Adrenal gland (tissue), 12 donors: ENCODE measurements around the gene PRIMA1. TPM values are rescaled to one million over a fixed set of nuclear protein-coding genes. Genes with fewer than 3 reads are reported as not detected.
A peak's percentile ranks its signal among the peaks of the same experiment; 100 is the strongest.

Experiments used
- DNase-seq, 7 donors: peaks; one replicate each; pipeline ENCODE4 v3.0.0-alpha.2; 2019 to 2020
- H3K27ac ChIP-seq, 5 donors: fragments of 200-600 bp; sonication (generic) in 4 of 5; 1 replicate in 3 of 5; 2 replicates in 2 of 5; pipeline versions ENCODE4 v1.5.1 to v1.8.0; 2016 to 2020; ENCODE audit warnings: mild to moderate bottlenecking in 1 of 5
- H3K27me3 ChIP-seq: fragments of 200-600 bp; 2 replicates; pipeline ENCODE4 v1.8.0; 2021
- H3K36me3 ChIP-seq, 2 donors: fragments of 200-600 bp; replicated peaks in 1 of 2; 1 replicate in 1 of 2; 2 replicates in 1 of 2; pipeline versions ENCODE4 v1.5.1 to v1.8.0; 2018 to 2022
- H3K4me1 ChIP-seq, 2 donors: fragments of 200-600 bp; replicated peaks in 1 of 2; 1 replicate in 1 of 2; 2 replicates in 1 of 2; pipeline versions ENCODE4 v1.5.1 to v1.8.0; 2018 to 2021
- H3K4me3 ChIP-seq, 4 donors: fragments of 200-600 bp; sonication (generic) in 3 of 4; one replicate each; pipeline ENCODE4 v1.5.1; 2016 to 2018
- H3K9me3 ChIP-seq, 3 donors: fragments of 200-600 bp; sonication (generic) in 1 of 3; replicated peaks in 1 of 3; 1 replicate in 2 of 3; 2 replicates in 1 of 3; pipeline versions ENCODE4 v1.5.1 to v1.8.0; 2016 to 2021
- POLR2A ChIP-seq, 2 donors: fragments of 450-650 bp; IDR thresholded peaks; one replicate each; pipeline ENCODE4 v1.6.1; 2017; ENCODE audit warnings: antibody characterized with exemption in 2 of 2, mild to moderate bottlenecking in 2 of 2, moderate library complexity in 1 of 2
- WGBS, 4 donors: extraction: QIAGEN DNeasy Blood & Tissue Kit in 2 of 4; methylation state at CpG; one replicate each; pipeline versions ENCODE4 v1.1.5 to v1.1.7; 2013 to 2017; 5-methylcytosine and 5-hydroxymethylcytosine counted together
- intact Hi-C, 2 donors: fragments of 100-400 bp; cut with DNase I; formaldehyde crosslinking; loops; one replicate each; pipeline versions ENCODE4 v1.14.1 to v1.15.0; 2022 to 2023
- polyA plus RNA-seq, 3 donors: library from polyadenylated mRNA; stranded (reverse); fragments of 200-250 nt in 2 of 3; fragments of 350-450 nt in 1 of 3; fragmentation: Illumina TruSeq in 1 of 3; extraction: RNeasy Lipid Tissue Mini Kit (QIAGEN cat#74804) in 1 of 3; gene quantifications; one replicate each; pipeline ENCODE4 v1.2.3, GENCODE V29; 2013 to 2014
- total RNA-seq, 9 donors: library from RNA; depleted of rRNA in 4 of 9; stranded (reverse); fragments of >200 nt in 4 of 9; fragments of 120-200 nt in 1 of 9; fragmentation: NEBNext Ultra II Directional in 1 of 9; extraction: Animal tissue kit (Norgen Biotek cat#: 25700) in 1 of 9; gene quantifications; one replicate each; pipeline versions ENCODE4 v1.1.0 to v1.2.4, GENCODE V29; 2013 to 2023
- TF ChIP-seq, protein P1 (sequence below), 6 experiments: fragments of 450-650 bp in 4 of 6; fragments of 200-600 bp in 2 of 6; sonication (generic) in 1 of 6; IDR thresholded peaks; 1 replicate in 5 of 6; 2 replicates in 1 of 6; pipeline versions ENCODE4 v1.5.1 to v1.8.0; 2016 to 2021; ENCODE audit warnings: antibody characterized with exemption in 6 of 6, mild to moderate bottlenecking in 2 of 6, moderate library complexity in 1 of 6
- donor health status: healthy with polysubstance abuse.
- donor health status: Bipolar disorder and iron deficiency.
- donor health status: DM: yes; HTN: yes; CAD: no.
- donor health status: DM: no; HTN: no; CAD: no.
- donor health status: DM: no; HTN: no; CAD: no.
- donor health status: DM: yes; HTN: yes; CAD: no.

Gene PRIMA1
- total and polyA plus RNA-seq, 12 donors = 0.47 to 4.7 (median 1.7) TPM; not detected in 1

DNA sequence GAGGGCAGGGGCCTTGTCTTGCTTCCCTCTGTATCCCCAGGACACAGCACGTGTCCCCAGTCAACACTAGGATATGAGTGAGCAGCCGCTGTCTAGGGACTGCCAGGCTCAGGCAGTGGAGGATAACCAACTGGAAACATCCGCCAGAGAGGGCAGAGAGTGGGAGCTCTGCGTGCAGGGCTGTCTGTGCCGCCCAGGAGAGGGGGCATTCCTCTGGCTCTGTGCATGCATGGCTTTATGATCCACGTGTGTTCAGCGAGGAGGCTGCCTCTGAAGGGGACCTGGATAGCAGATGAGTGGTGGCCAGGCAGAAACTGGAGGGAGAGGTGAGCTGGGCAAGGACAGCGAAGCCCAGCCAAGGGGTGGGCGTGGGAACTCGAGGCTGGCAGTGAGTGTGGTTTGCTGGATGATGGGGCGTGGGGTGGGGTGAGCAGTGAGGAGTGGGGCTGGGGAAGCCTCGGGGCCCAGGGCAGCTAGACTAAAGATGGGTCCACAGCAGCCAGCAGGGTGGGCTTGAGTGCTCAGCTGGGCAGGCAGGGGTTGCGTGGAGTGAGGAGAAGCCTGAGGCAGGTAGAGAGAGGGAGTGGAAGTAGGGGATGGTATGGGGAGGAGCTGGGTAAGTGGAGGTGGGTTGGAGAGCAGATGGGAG, 72.9 kb downstream of the PRIMA1 start:
- TF ChIP-seq POLR2A (IDR thresholded peaks at IDR 0.05) = no peak
- TF ChIP-seq, protein P1, sequence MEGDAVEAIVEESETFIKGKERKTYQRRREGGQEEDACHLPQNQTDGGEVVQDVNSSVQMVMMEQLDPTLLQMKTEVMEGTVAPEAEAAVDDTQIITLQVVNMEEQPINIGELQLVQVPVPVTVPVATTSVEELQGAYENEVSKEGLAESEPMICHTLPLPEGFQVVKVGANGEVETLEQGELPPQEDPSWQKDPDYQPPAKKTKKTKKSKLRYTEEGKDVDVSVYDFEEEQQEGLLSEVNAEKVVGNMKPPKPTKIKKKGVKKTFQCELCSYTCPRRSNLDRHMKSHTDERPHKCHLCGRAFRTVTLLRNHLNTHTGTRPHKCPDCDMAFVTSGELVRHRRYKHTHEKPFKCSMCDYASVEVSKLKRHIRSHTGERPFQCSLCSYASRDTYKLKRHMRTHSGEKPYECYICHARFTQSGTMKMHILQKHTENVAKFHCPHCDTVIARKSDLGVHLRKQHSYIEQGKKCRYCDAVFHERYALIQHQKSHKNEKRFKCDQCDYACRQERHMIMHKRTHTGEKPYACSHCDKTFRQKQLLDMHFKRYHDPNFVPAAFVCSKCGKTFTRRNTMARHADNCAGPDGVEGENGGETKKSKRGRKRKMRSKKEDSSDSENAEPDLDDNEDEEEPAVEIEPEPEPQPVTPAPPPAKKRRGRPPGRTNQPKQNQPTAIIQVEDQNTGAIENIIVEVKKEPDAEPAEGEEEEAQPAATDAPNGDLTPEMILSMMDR (IDR thresholded peaks at IDR 0.05) = no peak
- 61 to 65% (median 63%) methylated on average over 8 to 13 of the region's 13 CpGs for WGBS, 4 donors
- no peaks in the 10 kb centered on the region for H3K4me1 ChIP-seq
- H3K36me3 ChIP-seq = no peaks in the 10 kb centered on the region
- no peak overlapping the region for H3K27ac ChIP-seq
- H3K4me3 ChIP-seq = no peak overlapping the region
- H3K9me3 ChIP-seq = no peaks in the 10 kb centered on the region
- peak in 1 of 7 donors; percentile 31 for DNase-seq
- intact Hi-C loops = no loop called here
- H3K27me3 ChIP-seq = no peaks in the 10 kb centered on the region

DNA sequence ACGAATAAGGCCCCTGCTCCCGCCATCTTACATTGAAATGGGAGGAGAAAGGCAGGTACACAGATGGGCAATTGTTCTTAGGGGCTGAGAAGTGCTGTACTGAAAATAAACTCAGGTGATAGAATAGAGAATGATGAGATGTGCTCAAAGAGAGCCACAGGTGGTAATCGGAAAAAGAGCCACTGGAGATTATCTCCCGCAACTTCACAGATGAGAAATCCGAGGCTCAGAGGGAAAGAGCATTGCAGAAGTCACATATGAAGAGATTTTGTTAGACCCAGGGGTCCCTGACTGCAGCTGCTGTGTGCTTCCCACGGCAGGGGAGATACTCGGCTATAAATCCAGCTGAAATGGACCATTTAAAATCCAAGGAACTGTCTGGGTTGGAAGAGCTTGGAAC, 73.7 kb downstream of the PRIMA1 start:
- WGBS, 4 donors = 63 to 73% (median 66%) methylated on average over 7 of the region's 7 CpGs
- Histone ChIP-seq H3K4me3 (no peak overlapping the region), H3K9me3 (no peaks in the 10 kb centered on the region), H3K36me3 (no peaks in the 10 kb centered on the region), H3K27ac (no peak overlapping the region), H3K27me3 (no peaks in the 10 kb centered on the region), H3K4me1 (no peaks in the 10 kb centered on the region)
- intact Hi-C loops = no loop called here
- no peak for TF ChIP-seq POLR2A (IDR thresholded peaks at IDR 0.05)
- TF ChIP-seq, protein P1 (IDR thresholded peaks at IDR 0.05) = no peak
- DNase-seq = peak in 1 of 7 donors; percentile 15

DNA sequence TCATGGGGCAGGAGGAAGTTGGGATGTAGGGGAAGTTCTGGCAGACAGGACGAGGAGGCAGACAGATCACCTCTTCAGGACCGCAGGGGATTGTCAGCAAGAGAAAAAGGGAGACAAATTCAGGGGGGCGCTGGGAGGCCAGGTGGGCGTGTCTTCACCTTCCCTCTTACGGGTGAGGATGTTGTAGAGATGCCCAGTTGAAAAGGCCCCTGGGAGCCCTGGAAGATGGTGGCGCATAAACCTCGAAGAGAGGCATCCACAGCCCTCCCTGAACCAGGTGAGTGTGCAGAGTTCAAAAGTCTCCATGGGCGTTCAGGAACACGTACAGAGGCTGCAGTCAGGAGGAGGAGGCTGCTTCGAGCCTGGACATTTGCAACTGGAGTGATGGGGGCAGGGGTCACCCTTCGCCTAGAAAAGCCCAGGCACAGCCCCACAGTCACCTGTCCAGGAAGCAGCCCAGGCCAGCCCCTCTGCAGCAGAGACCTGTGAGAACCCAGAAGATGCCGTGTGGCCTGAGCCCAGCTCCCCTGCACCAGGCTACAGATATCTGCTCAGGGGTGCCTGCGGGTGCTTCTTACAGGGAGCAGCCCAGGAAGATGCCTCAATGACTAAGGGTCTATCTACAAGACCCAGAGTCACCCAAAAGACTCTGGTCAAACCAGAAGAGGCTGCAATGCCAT, 74.4 kb downstream of the PRIMA1 start:
- 55 to 64% (median 57%) methylated on average over 7 to 13 of the region's 13 CpGs for WGBS, 4 donors
- no peak overlapping the region for H3K27ac ChIP-seq
- no peaks in the 10 kb centered on the region for H3K9me3 ChIP-seq
- H3K4me1 ChIP-seq = no peaks in the 10 kb centered on the region
- no peak overlapping the region for H3K4me3 ChIP-seq
- peak in 1 of 7 donors; percentile 39 for DNase-seq
- TF ChIP-seq POLR2A (IDR thresholded peaks at IDR 0.05) = no peak
- TF ChIP-seq, protein P1 (IDR thresholded peaks at IDR 0.05) = no peak
- no peaks in the 10 kb centered on the region for H3K36me3 ChIP-seq
- no peaks in the 10 kb centered on the region for H3K27me3 ChIP-seq
- intact Hi-C loops = no loop called here

DNA sequence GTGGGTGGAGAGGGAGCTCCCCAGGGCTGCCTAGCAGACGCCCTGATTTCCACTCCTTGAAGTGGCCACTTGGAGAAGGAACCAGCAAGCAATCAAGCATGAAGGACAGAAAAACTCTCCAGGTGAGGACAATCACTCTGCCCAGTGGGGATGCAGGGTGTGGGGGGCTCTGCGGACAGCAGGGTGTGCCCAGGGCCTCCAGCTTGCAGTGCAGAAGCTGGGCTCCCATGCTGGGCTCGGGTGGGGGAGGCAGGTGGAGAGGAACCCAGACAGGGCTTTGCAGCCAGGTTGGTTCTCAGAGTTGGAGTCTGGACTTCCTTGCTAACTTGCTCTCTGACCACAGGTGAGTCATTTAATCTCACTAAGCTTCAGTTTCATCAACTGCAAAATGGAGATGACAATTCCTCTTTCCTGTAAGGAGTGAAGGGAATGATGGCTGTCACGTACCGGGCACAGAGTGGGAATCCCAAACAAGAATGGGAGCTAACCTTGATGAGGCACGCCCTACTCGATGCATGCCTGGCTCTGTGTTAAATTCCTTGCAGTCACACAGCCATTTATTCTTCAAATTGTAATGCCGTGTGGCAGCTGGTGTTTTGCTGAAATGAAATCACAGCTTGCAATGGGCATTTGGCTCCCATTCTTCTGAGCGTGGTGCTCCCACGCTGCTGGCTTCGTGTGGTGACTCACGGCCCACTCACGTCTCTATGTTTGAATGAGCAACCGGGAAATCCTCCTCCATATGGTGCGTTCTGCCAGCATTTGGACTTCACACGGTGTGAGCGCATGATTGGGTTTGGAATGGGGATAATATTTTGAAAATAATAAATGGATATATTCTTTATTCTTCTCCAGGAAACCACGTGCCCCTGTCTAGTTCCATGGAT, 75.2 kb downstream of the PRIMA1 start:
- Histone ChIP-seq H3K36me3 (no peaks in the 10 kb centered on the region), H3K4me3 (no peak overlapping the region), H3K27me3 (no peaks in the 10 kb centered on the region), H3K4me1 (no peaks in the 10 kb centered on the region), H3K9me3 (no peaks in the 10 kb centered on the region), H3K27ac (no peak overlapping the region)
- intact Hi-C loops = no loop called here
- 73 to 77% (median 75%) methylated on average over 16 to 18 of the region's 18 CpGs for WGBS, 4 donors
- no peak for TF ChIP-seq POLR2A (IDR thresholded peaks at IDR 0.05)
- TF ChIP-seq, protein P1 (IDR thresholded peaks at IDR 0.05) = no peak
- DNase-seq = peak in 1 of 7 donors; percentile 46
